Activated naive CD4-positive, alpha-beta T cell treated with anti-CD3 and anti-CD28 coated beads for 36 hours (primary cell): ENCODE results near the gene MAX. TPM values are rescaled to one million over a fixed set of nuclear protein-coding genes. Genes with fewer than 3 reads are reported as not detected.
"Not testable (repeated sequence)": the region's sequence is repeated elsewhere in the genome, so short reads cannot be mapped to it uniquely, and the experiment has no call there.

ENCODE experiments used
- CTCF ChIA-PET: fragments of 350-600 bp; sonication (Branson Sonifier 250); formaldehyde crosslinking; loops from one replicate; lab custom pipeline; 2021; ENCODE audit warnings: antibody characterized with exemption; lab: Charles Lee
- DNase-seq: peaks from one replicate; pipeline ENCODE4 v3.0.0-alpha.2; 2020
- H3K27ac Mint-ChIP-seq: one replicate; pipeline ENCODE4 v1.8.0; 2021; ENCODE audit warnings: mild to moderate bottlenecking, mixed read lengths
- H3K27me3 Mint-ChIP-seq: one replicate; pipeline ENCODE4 v1.8.0; 2021; ENCODE audit warnings: low read depth, mixed read lengths
- H3K36me3 Mint-ChIP-seq: one replicate; pipeline ENCODE4 v1.8.0; 2021; ENCODE audit warnings: low read depth, mixed read lengths
- H3K4me1 Mint-ChIP-seq: one replicate; pipeline ENCODE4 v1.8.0; 2021; ENCODE audit warnings: low read depth, mixed read lengths
- H3K4me3 Mint-ChIP-seq: one replicate; pipeline ENCODE4 v1.8.0; 2021; ENCODE audit warnings: mild to moderate bottlenecking, moderate library complexity, mixed read lengths
- H3K9me3 Mint-ChIP-seq: one replicate; pipeline ENCODE4 v1.8.0; 2021; ENCODE audit warnings: mixed read lengths
- intact Hi-C: fragments of 100-400 bp; cut with micrococcal nuclease; formaldehyde crosslinking; loops from one replicate; pipeline ENCODE4 v1.15.1; 2023
- total RNA-seq, 2 experiments: library from RNA; stranded (reverse); gene quantifications; one replicate each; pipeline ENCODE4 v1.2.3, GENCODE V29; 2021

MAX gene
- total RNA-seq, 2 experiments from 2014 or later = 67.9 to 75.1 TPM

DNA sequence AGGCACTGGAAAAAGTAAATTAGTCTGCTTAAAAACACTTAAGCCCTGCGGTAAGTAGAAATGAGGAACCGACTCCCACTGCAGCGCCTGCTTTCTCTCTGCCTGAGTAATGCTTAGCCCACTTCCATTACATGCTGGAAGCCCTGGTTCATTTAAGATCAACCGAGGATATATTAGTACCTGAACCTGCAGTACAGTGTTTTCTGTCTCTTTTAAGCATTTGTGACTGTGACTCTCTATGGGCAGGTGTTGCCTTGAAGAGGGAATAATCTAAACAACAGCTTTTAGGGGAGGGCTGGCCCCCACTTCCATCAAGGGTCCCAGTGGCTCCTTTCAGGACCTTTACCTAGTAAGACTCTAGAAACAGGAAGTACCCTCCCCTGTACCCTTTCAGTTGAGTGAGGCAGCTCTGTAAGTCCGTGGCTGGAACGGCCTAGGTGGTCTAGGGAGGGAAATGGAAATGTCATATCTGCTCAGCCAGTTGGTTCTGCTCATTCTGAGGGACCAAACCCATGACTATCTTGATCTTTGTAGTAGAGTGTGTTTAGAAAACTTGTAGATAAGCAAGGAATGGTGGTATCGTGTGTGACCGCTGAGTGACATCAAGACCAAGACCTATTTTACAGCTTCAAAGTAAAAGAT lies 59.5 kb downstream of the MAX start:
- Mint-ChIP-seq H3K27me3 (no peaks in the 10 kb centered on the region), H3K4me3 (no peak overlapping the region), H3K9me3 (no peaks in the 10 kb centered on the region), H3K27ac (no peak overlapping the region), H3K36me3 (peaks cover 31% of the 10 kb centered on the region), H3K4me1 (peaks cover 3% of the 10 kb centered on the region)
- DNase-seq = no peak
- CTCF ChIA-PET = interaction anchor here (1.3 kb wide), 1 partner anchor 56 kb away, joined by 3 read pairs; the partner anchor contains the start of gene FNTB
- intact Hi-C loops = no loop called here

DNA sequence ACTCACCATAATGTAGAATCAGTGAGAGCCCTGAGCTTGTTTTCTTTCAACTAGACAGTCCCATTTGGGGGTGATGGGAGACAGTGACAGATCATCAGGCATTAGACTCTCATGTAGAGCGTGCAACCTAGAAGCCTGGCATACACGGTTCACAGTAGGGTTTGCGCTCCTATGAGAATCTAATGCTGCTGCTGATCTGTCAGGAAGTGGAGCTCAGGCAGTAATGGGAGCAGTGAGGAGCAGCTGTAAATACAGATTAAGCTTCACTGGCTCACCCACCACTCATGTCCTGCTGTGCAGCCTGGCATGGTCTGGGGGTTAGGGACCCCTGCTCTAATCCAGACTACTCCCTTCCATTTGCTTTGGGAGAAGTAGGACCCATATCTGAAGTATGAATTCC lies 60.0 kb downstream of the MAX start:
- Mint-ChIP-seq H3K27me3 (no peaks in the 10 kb centered on the region), H3K27ac (no peak overlapping the region), H3K4me1 (no peaks in the 10 kb centered on the region), H3K9me3 (no peaks in the 10 kb centered on the region), H3K36me3 (peaks cover 30% of the 10 kb centered on the region), H3K4me3 (no peak overlapping the region)
- intact Hi-C loops = no loop called here
- DNase-seq = no peak
- CTCF ChIA-PET = no interaction called here

DNA sequence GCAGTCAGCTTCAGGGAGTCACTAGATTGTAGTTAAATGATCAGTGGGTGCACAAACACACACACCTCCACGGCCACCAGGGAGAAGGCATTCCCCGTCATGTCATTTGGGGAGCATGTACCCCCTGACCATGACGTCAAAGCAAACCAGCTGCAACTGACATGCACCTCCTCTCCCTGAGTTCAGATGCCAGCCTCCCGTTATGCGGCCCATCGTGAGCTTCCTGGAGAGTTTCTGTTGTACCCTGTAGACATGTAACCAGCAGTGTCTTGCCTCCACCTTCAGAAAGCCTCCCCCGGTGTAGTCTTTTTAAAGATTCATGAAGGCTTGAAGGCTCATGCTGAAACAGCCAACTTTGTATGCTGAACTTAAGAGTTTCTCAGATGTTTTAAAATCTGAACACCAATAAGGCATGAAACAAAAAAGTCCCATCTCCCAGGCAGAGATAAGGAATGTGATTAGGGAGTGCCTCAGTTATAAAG lies 60.8 kb downstream of the MAX start:
- CTCF ChIA-PET = interaction anchor here (0.5 to 0.6 kb wide), 2 partner anchors 21 to 311 kb away, joined by 3 read pairs; no protein-coding TSS in a partner anchor
- Mint-ChIP-seq H3K36me3 (peaks cover 27% of the 10 kb centered on the region), H3K4me3 (no peak overlapping the region), H3K4me1 (no peaks in the 10 kb centered on the region), H3K27ac (no peak overlapping the region), H3K27me3 (no peaks in the 10 kb centered on the region), H3K9me3 (no peaks in the 10 kb centered on the region)
- intact Hi-C loops = no loop called here
- DNase-seq = no peak

DNA sequence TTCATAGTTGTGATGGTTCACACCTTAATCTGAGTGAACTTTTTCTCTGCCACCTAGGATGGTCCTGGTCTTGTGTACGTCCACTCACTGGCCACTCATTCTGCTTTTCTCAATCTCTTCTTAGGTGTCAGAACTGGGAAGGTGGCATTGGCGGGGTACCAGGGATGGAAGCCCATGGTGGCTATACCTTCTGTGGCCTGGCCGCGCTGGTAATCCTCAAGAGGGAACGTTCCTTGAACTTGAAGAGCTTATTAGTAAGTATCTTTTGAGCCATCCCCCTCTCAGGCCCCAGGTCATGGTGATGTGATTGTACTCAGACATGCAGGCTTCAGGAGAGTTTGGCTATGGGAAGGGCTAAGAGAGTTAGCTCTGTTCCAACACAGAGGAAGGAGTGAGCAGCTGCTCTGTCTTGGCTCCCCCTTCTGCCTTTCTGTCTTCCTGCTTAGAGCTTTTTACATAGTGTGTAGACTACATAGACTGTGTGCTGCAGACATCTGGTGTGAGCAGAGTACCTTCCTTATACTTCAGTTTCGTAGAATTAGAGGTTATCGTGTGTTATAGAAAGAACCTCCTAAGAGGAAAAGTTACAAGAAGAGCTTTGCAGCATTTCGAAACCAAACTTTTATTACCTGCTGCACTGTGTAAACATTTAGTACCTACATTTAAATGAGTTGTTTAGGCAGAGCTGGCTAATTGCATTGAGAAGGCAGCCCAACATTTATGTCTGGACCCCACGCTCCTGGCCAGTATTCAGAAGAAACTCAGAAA lies 61.5 kb downstream of the MAX start:
- H3K27ac Mint-ChIP-seq = no peak overlapping the region
- CTCF ChIA-PET = interaction anchor here (0.5 to 0.6 kb wide), 2 partner anchors 20 to 312 kb away, joined by 3 read pairs; no protein-coding TSS in a partner anchor
- no peak overlapping the region for H3K4me3 Mint-ChIP-seq
- no peaks in the 10 kb centered on the region for H3K9me3 Mint-ChIP-seq
- H3K4me1 Mint-ChIP-seq = no peaks in the 10 kb centered on the region
- intact Hi-C loops = no loop called here
- no peaks in the 10 kb centered on the region for H3K27me3 Mint-ChIP-seq
- peaks cover 25% of the 10 kb centered on the region for H3K36me3 Mint-ChIP-seq
- DNase-seq = no peak

DNA sequence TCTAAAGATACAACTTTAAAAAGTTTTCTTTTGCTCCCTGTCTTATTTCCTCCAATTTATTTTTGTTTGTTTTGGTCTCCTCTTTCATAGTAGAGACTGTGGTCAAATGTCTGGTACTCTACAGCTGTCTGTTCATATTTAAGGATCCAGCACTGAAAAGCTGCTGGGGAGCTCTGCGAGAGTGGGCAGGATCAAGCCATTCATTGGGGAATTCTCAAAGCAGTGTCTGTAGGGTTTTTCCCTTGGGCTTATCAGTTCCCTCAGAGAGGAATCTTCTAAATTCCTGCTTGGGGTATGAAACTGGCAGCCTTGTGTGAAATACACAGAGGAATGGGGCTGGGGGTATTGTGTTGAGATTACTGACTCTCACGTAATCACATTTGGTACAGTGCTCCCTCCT lies 63.4 kb downstream of the MAX start:
- CTCF ChIA-PET = no interaction called here
- intact Hi-C loops = no loop called here
- Mint-ChIP-seq H3K27me3 (no peaks in the 10 kb centered on the region), H3K36me3 (peaks cover 25% of the 10 kb centered on the region), H3K27ac (no peak overlapping the region), H3K9me3 (no peaks in the 10 kb centered on the region), H3K4me3 (no peak overlapping the region), H3K4me1 (no peaks in the 10 kb centered on the region)
- DNase-seq = no peak

DNA sequence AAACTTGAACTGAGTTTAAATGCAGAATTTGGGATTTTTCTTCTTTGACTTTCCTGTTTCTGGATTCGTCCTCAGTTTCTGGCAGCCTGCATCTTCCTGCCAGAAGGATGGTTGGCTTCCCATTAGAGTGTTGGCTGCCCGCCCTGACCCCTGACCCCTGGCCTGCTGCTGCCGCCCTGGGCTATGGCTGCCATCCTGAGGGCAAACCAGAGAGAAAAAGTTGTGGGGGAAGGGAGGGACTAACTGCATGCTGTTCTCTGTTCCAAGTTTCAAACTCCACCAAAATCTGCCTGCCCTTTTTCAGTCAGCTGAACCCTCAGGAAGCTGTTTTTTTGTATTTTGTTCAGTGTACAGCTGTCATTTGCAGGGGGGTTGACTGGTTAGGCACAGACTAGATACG lies 67.3 kb downstream of the MAX start:
- Mint-ChIP-seq H3K36me3 (peaks cover 16% of the 10 kb centered on the region), H3K4me1 (no peaks in the 10 kb centered on the region), H3K9me3 (no peaks in the 10 kb centered on the region), H3K4me3 (no peak overlapping the region), H3K27me3 (no peaks in the 10 kb centered on the region), H3K27ac (no peak overlapping the region)
- DNase-seq = no peak
- CTCF ChIA-PET = no interaction called here
- intact Hi-C loops = no loop called here

DNA sequence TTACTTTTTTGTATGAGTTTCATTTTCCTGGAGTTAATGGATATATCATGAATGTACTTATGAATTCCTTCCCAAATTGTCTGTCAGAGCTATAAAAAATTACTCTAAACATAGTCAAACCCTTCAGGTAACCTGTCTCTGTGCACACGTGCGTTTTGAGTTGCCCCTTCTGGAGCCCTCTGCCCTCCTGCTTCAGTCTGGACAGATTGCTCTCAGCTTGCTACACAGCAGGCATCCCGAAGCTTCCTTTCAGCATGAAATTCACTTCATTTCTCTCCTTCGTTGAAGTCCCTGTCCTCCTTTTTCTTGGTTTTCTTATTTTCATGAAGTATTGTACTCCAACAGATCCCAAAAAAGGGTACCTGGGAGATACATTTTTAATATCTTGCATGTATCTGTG lies 68.3 kb downstream of the MAX start:
- H3K27ac Mint-ChIP-seq = no peak overlapping the region
- H3K4me3 Mint-ChIP-seq = no peak overlapping the region
- CTCF ChIA-PET = interaction anchor here (0.6 kb wide), 1 partner anchor 14 kb away, joined by 6 read pairs; no protein-coding TSS in a partner anchor
- DNase-seq = no peak
- peaks cover 19% of the 10 kb centered on the region for H3K36me3 Mint-ChIP-seq
- intact Hi-C loops = no loop called here
- H3K27me3 Mint-ChIP-seq = no peaks in the 10 kb centered on the region
- H3K4me1 Mint-ChIP-seq = no peaks in the 10 kb centered on the region
- no peaks in the 10 kb centered on the region for H3K9me3 Mint-ChIP-seq

DNA sequence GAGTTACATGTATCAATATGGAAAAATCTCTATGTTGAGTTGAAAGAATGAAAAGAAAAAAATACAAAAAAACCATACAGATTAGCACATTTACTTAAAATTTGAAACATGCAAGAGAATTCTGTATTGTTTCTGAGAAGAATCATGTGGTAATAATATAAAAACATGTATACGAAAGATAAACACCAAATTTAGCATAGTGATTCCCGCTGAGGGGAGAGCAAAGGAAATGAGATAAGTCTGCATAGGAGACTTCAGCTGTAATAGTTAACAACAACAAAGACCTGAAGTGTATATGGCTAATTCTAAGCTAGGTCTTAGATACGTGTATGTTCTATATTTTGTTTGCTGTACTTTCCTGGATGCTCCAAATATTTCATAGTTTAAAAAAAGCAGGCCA lies 69.1 kb downstream of the MAX start:
- intact Hi-C loops = no loop called here
- H3K4me1 Mint-ChIP-seq = no peaks in the 10 kb centered on the region
- H3K9me3 Mint-ChIP-seq = no peaks in the 10 kb centered on the region
- H3K27ac Mint-ChIP-seq = no peak overlapping the region
- no peak overlapping the region for H3K4me3 Mint-ChIP-seq
- DNase-seq = no peak
- no peaks in the 10 kb centered on the region for H3K27me3 Mint-ChIP-seq
- H3K36me3 Mint-ChIP-seq = peaks cover 19% of the 10 kb centered on the region
- CTCF ChIA-PET = no interaction called here

DNA sequence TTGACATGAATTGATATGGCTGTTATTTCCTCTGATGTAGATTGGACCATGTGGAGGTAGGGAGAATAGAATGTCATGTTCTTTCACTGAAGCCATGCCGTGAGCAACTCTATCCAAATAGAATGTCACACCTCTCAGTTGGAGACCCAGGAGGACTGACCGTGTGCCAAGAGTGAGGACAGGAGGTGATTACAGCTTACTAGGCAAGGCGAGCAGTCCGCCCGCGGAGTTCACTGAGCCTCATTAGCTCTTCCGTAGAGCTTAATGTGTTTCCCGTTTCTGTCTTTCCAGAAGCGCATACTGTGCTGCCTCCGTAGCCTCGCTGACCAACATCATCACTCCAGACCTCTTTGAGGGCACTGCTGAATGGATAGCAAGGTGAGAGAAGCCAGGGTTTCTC lies 70.0 kb downstream of the MAX start:
- Mint-ChIP-seq H3K27me3 (no peaks in the 10 kb centered on the region), H3K4me1 (no peaks in the 10 kb centered on the region), H3K9me3 (no peaks in the 10 kb centered on the region), H3K36me3 (peaks cover 23% of the 10 kb centered on the region), H3K27ac (no peak overlapping the region), H3K4me3 (no peak overlapping the region)
- intact Hi-C loops = no loop called here
- DNase-seq = no peak
- CTCF ChIA-PET = interaction anchor here (0.5 kb wide), 1 partner anchor 43 kb away, joined by 3 read pairs; no protein-coding TSS in a partner anchor

DNA sequence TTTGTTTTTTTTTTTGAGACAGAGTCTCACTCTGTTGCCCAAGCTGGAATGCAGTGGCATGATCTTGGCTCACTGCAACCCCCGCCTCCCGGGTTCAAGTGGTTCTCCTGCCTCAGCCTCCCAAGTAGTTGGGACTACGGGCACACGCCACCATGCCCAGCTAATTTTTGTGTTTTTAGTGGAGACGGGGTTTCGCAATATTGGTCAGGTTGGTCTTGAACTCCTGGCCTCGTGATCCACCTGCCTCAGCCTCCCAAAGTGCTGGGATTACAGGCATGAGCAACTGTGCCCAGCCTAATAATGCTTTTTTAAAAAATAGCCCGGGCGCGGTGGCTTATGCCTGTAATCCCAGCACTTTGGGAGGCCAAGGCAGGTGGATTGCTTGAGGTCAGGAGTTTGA lies 71.0 kb downstream of the MAX start:
- DNase-seq, H3K4me1 Mint-ChIP-seq, H3K9me3 Mint-ChIP-seq, intact Hi-C loops, H3K27ac Mint-ChIP-seq, H3K27me3 Mint-ChIP-seq, H3K4me3 Mint-ChIP-seq: not testable (repeated sequence)
- CTCF ChIA-PET = interaction anchor here (0.6 kb wide), 1 partner anchor 153 kb away, joined by 3 read pairs; no protein-coding TSS in a partner anchor
- peaks cover 27% of the 10 kb centered on the region for H3K36me3 Mint-ChIP-seq

DNA sequence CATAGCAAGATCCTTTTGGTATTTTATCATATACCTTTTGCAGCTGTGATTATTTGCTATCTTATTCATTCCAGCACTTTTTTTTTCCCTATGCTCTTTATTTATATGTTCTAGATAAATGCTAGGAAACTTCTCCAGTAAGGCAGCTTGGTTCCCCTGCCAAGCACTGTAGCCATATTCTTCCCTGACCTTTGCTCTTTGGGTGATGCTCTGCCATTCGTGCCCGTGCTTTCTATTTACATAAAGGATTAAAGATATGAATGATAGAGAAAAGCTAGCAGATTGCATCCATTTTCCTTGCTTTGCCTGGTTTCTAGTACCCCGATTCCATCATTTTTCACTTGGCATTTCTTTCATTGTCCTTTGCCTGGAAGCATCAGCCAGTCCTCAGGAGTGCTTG lies 73.4 kb downstream of the MAX start:
- peaks cover 22% of the 10 kb centered on the region for H3K36me3 Mint-ChIP-seq
- H3K27ac Mint-ChIP-seq = no peak overlapping the region
- H3K27me3 Mint-ChIP-seq = no peaks in the 10 kb centered on the region
- CTCF ChIA-PET = interaction anchor here (0.6 to 0.7 kb wide), 2 partner anchors 19 to 654 kb away, joined by 3 to 4 read pairs; no protein-coding TSS in a partner anchor
- no peaks in the 10 kb centered on the region for H3K9me3 Mint-ChIP-seq
- no peak for DNase-seq
- intact Hi-C loops = no loop called here
- H3K4me1 Mint-ChIP-seq = no peaks in the 10 kb centered on the region
- H3K4me3 Mint-ChIP-seq = no peak overlapping the region

DNA sequence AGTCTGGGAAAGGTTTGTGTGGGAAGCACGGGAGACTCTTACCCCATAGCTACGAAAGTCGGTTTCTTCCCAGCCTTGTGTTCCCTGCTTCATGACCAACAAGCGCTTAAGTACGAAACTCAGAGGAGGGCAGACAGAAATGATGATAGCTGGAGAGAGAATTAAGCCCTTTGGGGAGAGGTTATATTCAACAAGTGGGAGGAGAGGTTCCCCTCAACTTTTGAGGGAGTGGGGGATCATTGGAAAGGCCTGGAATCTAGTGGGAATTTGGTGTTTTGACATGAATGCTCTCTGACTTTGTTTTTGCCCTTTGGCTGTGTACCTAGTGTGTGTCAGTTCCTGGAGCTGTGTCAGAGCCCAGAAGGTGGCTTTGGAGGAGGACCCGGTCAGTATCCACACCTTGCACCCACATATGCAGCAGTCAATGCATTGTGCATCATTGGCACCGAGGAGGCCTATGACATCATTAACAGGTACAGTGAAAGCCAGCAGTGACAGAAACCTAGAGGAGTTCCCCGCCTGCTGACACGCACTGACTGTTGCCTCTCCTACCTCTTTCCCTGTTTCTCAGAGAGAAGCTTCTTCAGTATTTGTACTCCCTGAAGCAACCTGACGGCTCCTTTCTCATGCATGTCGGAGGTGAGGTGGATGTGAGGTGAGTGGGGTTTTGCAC lies 75.1 kb downstream of the MAX start:
- no peak overlapping the region for H3K27ac Mint-ChIP-seq
- no peak for DNase-seq
- H3K4me1 Mint-ChIP-seq = no peaks in the 10 kb centered on the region
- intact Hi-C loops = no loop called here
- no peaks in the 10 kb centered on the region for H3K9me3 Mint-ChIP-seq
- peaks cover 21% of the 10 kb centered on the region for H3K36me3 Mint-ChIP-seq
- H3K4me3 Mint-ChIP-seq = no peak overlapping the region
- CTCF ChIA-PET = no interaction called here
- no peaks in the 10 kb centered on the region for H3K27me3 Mint-ChIP-seq
